GM23338 (cell line): Measurements from ENCODE around the gene OBP2A. TPM values are rescaled to one million over a fixed set of nuclear protein-coding genes. Genes with fewer than 3 reads are reported as not detected.

Source experiments
- ATAC-seq: fragments of 200-7000 bp; cut with Tn5 transposase; 3 replicates; pipeline ENCODE4 v1.9.1; 2020
- DNase-seq: peaks from one replicate; pipeline ENCODE4 v3.0.0-alpha.2; 2015; ENCODE audit warnings: low spot score
- H2AFZ ChIP-seq: fragments of 200-600 bp; sonication (generic); 2 replicates; pipeline ENCODE4 v1.8.0; 2016; ENCODE audit warnings: antibody characterized with exemption, mild to moderate bottlenecking, moderate library complexity
- H3F3A ChIP-seq: fragments of 200-600 bp; sonication (generic); replicated peaks from 2 replicates; pipeline ENCODE4 v1.8.0; 2017; ENCODE audit warnings: antibody characterized with exemption, mixed run types, low read depth
- H3K27ac ChIP-seq: fragments of 200-600 bp; sonication (generic); 2 replicates; pipeline ENCODE4 v1.6.1; 2016; ENCODE audit warnings: low read depth
- H3K27me3 ChIP-seq: fragments of 200-600 bp; sonication (generic); 2 replicates; pipeline ENCODE4 v1.8.0; 2016; ENCODE audit warnings: mild to moderate bottlenecking, mixed run types, moderate library complexity; ENCODE audit not compliant: insufficient read depth
- H3K36me3 ChIP-seq: fragments of 200-600 bp; sonication (generic); 2 replicates; pipeline ENCODE4 v1.8.0; 2016; ENCODE audit warnings: mild to moderate bottlenecking; ENCODE audit not compliant: insufficient read depth
- H3K4me1 ChIP-seq: fragments of 200-600 bp; sonication (generic); 2 replicates; pipeline ENCODE4 v1.8.0; 2016; ENCODE audit warnings: mild to moderate bottlenecking, moderate library complexity; ENCODE audit not compliant: insufficient read depth
- H3K4me2 ChIP-seq: fragments of 200-600 bp; sonication (generic); 2 replicates; pipeline ENCODE4 v1.7.1; 2017; ENCODE audit warnings: mixed run types
- H3K4me3 ChIP-seq: fragments of 200-600 bp; sonication (generic); 2 replicates; pipeline ENCODE4 v1.6.1; 2016; ENCODE audit warnings: mixed run types
- H3K79me2 ChIP-seq: fragments of 200-600 bp; sonication (generic); replicated peaks from 2 replicates; pipeline ENCODE4 v1.8.0; 2017; ENCODE audit warnings: mild to moderate bottlenecking; ENCODE audit not compliant: insufficient read depth
- H3K9me2 ChIP-seq: fragments of 200-600 bp; sonication (generic); 2 replicates; pipeline ENCODE4 v1.8.0; 2017; ENCODE audit not compliant: insufficient read depth
- H4K20me1 ChIP-seq: fragments of 200-600 bp; sonication (generic); replicated peaks from 2 replicates; pipeline ENCODE4 v1.8.0; 2017; ENCODE audit warnings: mild to moderate bottlenecking; ENCODE audit not compliant: insufficient read depth
- H3K27ac Mint-ChIP-seq: 2 replicates; pipeline ENCODE4 v1.8.0; 2020; ENCODE audit warnings: inconsistent platforms, mild to moderate bottlenecking, moderate library complexity, mixed read lengths
- H3K27me3 Mint-ChIP-seq: 3 replicates; pipeline ENCODE4 v1.8.0; 2022; ENCODE audit warnings: low read depth, mild to moderate bottlenecking, moderate library complexity, mixed read lengths, inconsistent platforms; ENCODE audit not compliant: insufficient read depth, poor library complexity
- H3K36me3 Mint-ChIP-seq: 3 replicates; pipeline ENCODE4 v1.8.0; 2021; ENCODE audit warnings: low read depth, mild to moderate bottlenecking, inconsistent platforms, moderate library complexity, mixed read lengths
- H3K4me1 Mint-ChIP-seq: 3 replicates; pipeline ENCODE4 v1.8.0; 2020; ENCODE audit warnings: mild to moderate bottlenecking, inconsistent platforms, mixed read lengths
- H3K4me3 Mint-ChIP-seq: 3 replicates; pipeline ENCODE4 v1.8.0; 2021; ENCODE audit warnings: moderate library complexity, mild to moderate bottlenecking, inconsistent platforms, mixed read lengths
- H3K9me3 Mint-ChIP-seq: 3 replicates; pipeline ENCODE4 v1.8.0; 2020; ENCODE audit warnings: moderate library complexity, mild to moderate bottlenecking, inconsistent platforms, mixed read lengths
- CREB1 ChIP-seq: fragments of 250-450 bp; sonication (Bioruptor Pico); IDR thresholded peaks from 2 replicates; pipeline ENCODE4 v1.5.0; 2020; ENCODE audit warnings: low read depth, mild to moderate bottlenecking, moderate library complexity
- EZH2 ChIP-seq: fragments of 200-600 bp; sonication (generic); IDR thresholded peaks from one replicate; pipeline ENCODE4 v1.8.0; 2017; ENCODE audit warnings: antibody characterized with exemption, mild to moderate bottlenecking, low read depth; ENCODE audit not compliant: unreplicated experiment
- EZH2phosphoT487 ChIP-seq: fragments of 200-600 bp; sonication (generic); IDR thresholded peaks from one replicate; pipeline ENCODE4 v1.8.1; 2018; ENCODE audit warnings: antibody characterized with exemption; ENCODE audit not compliant: unreplicated experiment
- JUNB ChIP-seq: IDR thresholded peaks from one replicate; pipeline ENCODE4 v1.6.1; 2016; ENCODE audit warnings: antibody characterized with exemption; ENCODE audit not compliant: unreplicated experiment
- NANOG ChIP-seq: IDR thresholded peaks from 2 replicates; pipeline ENCODE4 v1.6.1; 2016; ENCODE audit warnings: antibody characterized with exemption, borderline replicate concordance
- POLR2AphosphoS5 ChIP-seq: IDR thresholded peaks from 2 replicates; pipeline ENCODE4 v1.6.1; 2016; ENCODE audit warnings: antibody characterized with exemption, low read depth
- STAT1 ChIP-seq: IDR thresholded peaks from one replicate; pipeline ENCODE4 v1.6.1; 2016; ENCODE audit warnings: antibody characterized with exemption; ENCODE audit not compliant: unreplicated experiment
- ZNF114 ChIP-seq: fragments of 250-450 bp; sonication (Bioruptor Pico); IDR thresholded peaks from 2 replicates; pipeline ENCODE4 v1.5.0; 2020; ENCODE audit warnings: mild to moderate bottlenecking, moderate library complexity
- ZNF331 ChIP-seq: fragments of 250-450 bp; sonication (Bioruptor Pico); IDR thresholded peaks from 2 replicates; pipeline ENCODE4 v1.5.0; 2020; ENCODE audit warnings: low read depth, mild to moderate bottlenecking, moderate library complexity
- polyA plus RNA-seq: library from polyadenylated mRNA; unstranded; fragments of >200 nt; fragmentation: Nextera tagmentation; extraction: Ambion mirVana; gene quantifications from 2 replicates; pipeline ENCODE4 v1.2.1, GENCODE V29; 2016
- total RNA-seq: library from RNA; depleted of rRNA; stranded (reverse); fragments of >200 nt; shearing (Covaris generic); gene quantifications from 2 replicates; pipeline ENCODE4 v1.2.3, GENCODE V29; 2014
- TF ChIP-seq, protein P1 (sequence below): IDR thresholded peaks from 2 replicates; pipeline ENCODE4 v1.6.1; 2016; ENCODE audit warnings: antibody characterized with exemption
- TF ChIP-seq, protein P2 (sequence below): IDR thresholded peaks from one replicate; pipeline ENCODE4 v1.6.1; 2018; ENCODE audit warnings: antibody characterized with exemption; ENCODE audit not compliant: unreplicated experiment
- TF ChIP-seq, protein P3 (sequence below), 2 experiments: fragments of 200-600 bp in 1 of 2; sonication (generic) in 1 of 2; conservative IDR thresholded peaks; 2 replicates each; pipeline versions ENCODE4 v1.5.1 to v1.6.1; 2016 to 2017; ENCODE audit warnings: antibody characterized with exemption in 2 of 2, low read depth in 2 of 2, mild to moderate bottlenecking in 2 of 2, moderate library complexity in 1 of 2
- TF ChIP-seq, protein P4 (sequence below): fragments of 250-450 bp; sonication (Bioruptor Pico); IDR thresholded peaks from 2 replicates; pipeline ENCODE4 v1.5.0; 2020; ENCODE audit warnings: mild to moderate bottlenecking, moderate library complexity

OBP2A gene
- total and polyA plus RNA-seq, 2 experiments from 2014 or later, result not detected

DNA sequence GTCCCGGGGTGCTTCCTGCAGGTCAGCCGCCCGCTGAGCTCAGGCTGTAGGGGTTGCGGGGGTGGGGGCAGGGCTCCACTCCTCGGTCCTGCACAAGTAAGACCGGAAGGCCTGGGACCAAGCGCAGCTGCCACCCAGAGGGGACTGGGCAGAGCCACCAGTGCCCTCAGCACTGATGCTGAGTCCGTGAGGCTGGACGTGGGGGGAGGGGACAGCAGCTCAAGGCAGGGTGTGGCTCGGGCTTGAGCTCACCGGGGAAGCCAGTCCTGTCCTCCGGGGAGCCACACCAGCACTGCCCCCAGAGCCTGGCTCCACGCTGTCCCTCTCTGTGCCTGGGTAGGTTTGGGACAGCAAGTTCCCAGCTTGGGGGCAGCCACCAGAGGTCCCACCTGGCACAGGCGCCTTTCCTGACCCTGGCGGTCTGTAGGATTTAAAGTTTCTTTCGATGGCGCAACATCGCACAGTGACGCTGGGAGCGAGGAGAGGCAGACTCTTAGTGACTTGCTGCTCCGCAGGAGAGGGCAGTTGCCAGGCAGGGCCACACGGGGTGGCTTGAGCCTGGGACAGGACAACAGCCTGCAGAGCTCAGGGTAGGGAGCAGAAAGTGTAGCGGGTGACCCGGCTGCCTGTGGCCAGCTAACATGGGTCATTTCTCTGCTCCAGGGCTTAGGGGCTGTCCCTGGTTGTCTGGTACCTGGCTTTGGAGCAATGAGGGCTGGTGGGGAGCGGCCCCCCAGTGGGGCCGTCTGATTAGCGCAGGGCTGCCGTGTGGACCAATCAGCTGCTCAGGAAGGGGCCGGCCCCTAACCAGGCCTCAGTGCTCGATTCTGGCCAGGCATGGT, 19.0 kb upstream of the OBP2A start:
- Histone ChIP-seq H3K4me3 (no peak overlapping the region), H4K20me1 (no peaks in the 10 kb centered on the region), H2AFZ (peak overlapping the region; percentile 76), H3K4me2 (no peak overlapping the region), H3K36me3 (no peaks in the 10 kb centered on the region), H3K27me3 (no peaks in the 10 kb centered on the region), H3K27ac (no peak overlapping the region), H3K79me2 (no peaks in the 10 kb centered on the region), H3F3A (no peaks in the 10 kb centered on the region), H3K9me2 (no peaks in the 10 kb centered on the region), H3K4me1 (no peaks in the 10 kb centered on the region; the same call in 1 of the 2 replicates)
- peaks cover 4% of the 10 kb centered on the region for H3K27me3 Mint-ChIP-seq
- no peak overlapping the region for H3K4me3 Mint-ChIP-seq
- H3K4me1 Mint-ChIP-seq, result peaks cover 10% of the 10 kb centered on the region; the same call in 2 of the 3 replicates
- H3K36me3 Mint-ChIP-seq, result no peaks in the 10 kb centered on the region
- ATAC-seq (peak; percentile 55), DNase-seq (peak; percentile 37)
- H3K27ac Mint-ChIP-seq, result no peak overlapping the region
- TF ChIP-seq ZNF114 (CRISPR knock-in tag), result no peak
- no peak for TF ChIP-seq EZH2
- no peak for TF ChIP-seq POLR2AphosphoS5
- TF ChIP-seq, protein P1, sequence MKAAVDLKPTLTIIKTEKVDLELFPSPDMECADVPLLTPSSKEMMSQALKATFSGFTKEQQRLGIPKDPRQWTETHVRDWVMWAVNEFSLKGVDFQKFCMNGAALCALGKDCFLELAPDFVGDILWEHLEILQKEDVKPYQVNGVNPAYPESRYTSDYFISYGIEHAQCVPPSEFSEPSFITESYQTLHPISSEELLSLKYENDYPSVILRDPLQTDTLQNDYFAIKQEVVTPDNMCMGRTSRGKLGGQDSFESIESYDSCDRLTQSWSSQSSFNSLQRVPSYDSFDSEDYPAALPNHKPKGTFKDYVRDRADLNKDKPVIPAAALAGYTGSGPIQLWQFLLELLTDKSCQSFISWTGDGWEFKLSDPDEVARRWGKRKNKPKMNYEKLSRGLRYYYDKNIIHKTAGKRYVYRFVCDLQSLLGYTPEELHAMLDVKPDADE, result no peak
- TF ChIP-seq STAT1, result no peak
- no peak for TF ChIP-seq NANOG
- TF ChIP-seq JUNB, result no peak
- no peak for TF ChIP-seq ZNF331 (CRISPR knock-in tag)
- TF ChIP-seq CREB1 (CRISPR knock-in tag), result no peak
- TF ChIP-seq, protein P2, sequence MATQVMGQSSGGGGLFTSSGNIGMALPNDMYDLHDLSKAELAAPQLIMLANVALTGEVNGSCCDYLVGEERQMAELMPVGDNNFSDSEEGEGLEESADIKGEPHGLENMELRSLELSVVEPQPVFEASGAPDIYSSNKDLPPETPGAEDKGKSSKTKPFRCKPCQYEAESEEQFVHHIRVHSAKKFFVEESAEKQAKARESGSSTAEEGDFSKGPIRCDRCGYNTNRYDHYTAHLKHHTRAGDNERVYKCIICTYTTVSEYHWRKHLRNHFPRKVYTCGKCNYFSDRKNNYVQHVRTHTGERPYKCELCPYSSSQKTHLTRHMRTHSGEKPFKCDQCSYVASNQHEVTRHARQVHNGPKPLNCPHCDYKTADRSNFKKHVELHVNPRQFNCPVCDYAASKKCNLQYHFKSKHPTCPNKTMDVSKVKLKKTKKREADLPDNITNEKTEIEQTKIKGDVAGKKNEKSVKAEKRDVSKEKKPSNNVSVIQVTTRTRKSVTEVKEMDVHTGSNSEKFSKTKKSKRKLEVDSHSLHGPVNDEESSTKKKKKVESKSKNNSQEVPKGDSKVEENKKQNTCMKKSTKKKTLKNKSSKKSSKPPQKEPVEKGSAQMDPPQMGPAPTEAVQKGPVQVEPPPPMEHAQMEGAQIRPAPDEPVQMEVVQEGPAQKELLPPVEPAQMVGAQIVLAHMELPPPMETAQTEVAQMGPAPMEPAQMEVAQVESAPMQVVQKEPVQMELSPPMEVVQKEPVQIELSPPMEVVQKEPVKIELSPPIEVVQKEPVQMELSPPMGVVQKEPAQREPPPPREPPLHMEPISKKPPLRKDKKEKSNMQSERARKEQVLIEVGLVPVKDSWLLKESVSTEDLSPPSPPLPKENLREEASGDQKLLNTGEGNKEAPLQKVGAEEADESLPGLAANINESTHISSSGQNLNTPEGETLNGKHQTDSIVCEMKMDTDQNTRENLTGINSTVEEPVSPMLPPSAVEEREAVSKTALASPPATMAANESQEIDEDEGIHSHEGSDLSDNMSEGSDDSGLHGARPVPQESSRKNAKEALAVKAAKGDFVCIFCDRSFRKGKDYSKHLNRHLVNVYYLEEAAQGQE, result no peak
- TF ChIP-seq, protein P3, sequence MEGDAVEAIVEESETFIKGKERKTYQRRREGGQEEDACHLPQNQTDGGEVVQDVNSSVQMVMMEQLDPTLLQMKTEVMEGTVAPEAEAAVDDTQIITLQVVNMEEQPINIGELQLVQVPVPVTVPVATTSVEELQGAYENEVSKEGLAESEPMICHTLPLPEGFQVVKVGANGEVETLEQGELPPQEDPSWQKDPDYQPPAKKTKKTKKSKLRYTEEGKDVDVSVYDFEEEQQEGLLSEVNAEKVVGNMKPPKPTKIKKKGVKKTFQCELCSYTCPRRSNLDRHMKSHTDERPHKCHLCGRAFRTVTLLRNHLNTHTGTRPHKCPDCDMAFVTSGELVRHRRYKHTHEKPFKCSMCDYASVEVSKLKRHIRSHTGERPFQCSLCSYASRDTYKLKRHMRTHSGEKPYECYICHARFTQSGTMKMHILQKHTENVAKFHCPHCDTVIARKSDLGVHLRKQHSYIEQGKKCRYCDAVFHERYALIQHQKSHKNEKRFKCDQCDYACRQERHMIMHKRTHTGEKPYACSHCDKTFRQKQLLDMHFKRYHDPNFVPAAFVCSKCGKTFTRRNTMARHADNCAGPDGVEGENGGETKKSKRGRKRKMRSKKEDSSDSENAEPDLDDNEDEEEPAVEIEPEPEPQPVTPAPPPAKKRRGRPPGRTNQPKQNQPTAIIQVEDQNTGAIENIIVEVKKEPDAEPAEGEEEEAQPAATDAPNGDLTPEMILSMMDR (conservative IDR thresholded peaks at IDR 0.05; ENCODE audit: low read depth in 2 of 2), result no peak; a peak in 1 of 4 replicates
- no peak for TF ChIP-seq EZH2phosphoT487
- TF ChIP-seq, protein P4, sequence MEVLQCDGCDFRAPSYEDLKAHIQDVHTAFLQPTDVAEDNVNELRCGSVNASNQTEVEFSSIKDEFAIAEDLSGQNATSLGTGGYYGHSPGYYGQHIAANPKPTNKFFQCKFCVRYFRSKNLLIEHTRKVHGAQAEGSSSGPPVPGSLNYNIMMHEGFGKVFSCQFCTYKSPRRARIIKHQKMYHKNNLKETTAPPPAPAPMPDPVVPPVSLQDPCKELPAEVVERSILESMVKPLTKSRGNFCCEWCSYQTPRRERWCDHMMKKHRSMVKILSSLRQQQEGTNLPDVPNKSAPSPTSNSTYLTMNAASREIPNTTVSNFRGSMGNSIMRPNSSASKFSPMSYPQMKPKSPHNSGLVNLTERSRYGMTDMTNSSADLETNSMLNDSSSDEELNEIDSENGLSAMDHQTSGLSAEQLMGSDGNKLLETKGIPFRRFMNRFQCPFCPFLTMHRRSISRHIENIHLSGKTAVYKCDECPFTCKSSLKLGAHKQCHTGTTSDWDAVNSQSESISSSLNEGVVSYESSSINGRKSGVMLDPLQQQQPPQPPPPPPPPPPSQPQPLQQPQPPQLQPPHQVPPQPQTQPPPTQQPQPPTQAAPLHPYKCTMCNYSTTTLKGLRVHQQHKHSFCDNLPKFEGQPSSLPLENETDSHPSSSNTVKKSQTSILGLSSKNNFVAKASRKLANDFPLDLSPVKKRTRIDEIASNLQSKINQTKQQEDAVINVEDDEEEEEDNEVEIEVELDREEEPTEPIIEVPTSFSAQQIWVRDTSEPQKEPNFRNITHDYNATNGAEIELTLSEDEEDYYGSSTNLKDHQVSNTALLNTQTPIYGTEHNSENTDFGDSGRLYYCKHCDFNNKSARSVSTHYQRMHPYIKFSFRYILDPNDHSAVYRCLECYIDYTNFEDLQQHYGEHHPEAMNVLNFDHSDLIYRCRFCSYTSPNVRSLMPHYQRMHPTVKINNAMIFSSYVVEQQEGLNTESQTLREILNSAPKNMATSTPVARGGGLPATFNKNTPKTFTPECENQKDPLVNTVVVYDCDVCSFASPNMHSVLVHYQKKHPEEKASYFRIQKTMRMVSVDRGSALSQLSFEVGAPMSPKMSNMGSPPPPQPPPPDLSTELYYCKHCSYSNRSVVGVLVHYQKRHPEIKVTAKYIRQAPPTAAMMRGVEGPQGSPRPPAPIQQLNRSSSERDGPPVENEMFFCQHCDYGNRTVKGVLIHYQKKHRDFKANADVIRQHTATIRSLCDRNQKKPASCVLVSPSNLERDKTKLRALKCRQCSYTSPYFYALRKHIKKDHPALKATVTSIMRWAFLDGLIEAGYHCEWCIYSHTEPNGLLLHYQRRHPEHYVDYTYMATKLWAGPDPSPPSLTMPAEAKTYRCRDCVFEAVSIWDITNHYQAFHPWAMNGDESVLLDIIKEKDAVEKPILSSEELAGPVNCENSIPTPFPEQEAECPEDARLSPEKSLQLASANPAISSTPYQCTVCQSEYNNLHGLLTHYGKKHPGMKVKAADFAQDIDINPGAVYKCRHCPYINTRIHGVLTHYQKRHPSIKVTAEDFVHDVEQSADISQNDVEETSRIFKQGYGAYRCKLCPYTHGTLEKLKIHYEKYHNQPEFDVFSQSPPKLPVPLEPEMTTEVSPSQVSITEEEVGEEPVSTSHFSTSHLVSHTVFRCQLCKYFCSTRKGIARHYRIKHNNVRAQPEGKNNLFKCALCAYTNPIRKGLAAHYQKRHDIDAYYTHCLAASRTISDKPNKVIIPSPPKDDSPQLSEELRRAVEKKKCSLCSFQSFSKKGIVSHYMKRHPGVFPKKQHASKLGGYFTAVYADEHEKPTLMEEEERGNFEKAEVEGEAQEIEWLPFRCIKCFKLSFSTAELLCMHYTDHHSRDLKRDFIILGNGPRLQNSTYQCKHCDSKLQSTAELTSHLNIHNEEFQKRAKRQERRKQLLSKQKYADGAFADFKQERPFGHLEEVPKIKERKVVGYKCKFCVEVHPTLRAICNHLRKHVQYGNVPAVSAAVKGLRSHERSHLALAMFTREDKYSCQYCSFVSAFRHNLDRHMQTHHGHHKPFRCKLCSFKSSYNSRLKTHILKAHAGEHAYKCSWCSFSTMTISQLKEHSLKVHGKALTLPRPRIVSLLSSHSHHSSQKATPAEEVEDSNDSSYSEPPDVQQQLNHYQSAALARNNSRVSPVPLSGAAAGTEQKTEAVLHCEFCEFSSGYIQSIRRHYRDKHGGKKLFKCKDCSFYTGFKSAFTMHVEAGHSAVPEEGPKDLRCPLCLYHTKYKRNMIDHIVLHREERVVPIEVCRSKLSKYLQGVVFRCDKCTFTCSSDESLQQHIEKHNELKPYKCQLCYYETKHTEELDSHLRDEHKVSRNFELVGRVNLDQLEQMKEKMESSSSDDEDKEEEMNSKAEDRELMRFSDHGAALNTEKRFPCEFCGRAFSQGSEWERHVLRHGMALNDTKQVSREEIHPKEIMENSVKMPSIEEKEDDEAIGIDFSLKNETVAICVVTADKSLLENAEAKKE, result no peak
- H3K9me3 Mint-ChIP-seq, result no peaks in the 10 kb centered on the region
